Measurements from ENCODE around the gene STYXL1.

- TF ChIP-seq CTCF (IDR thresholded peaks at IDR 0.05) (no peak), POLR2A (IDR thresholded peaks at IDR 0.05) (no peak)
These were observed 43.7 kb upstream of the STYXL1 start for GRCh38 chr7:76091506-76091905.

All from body of pancreas (tissue), 4 donors.